Ascending aorta (tissue), 2 donors: Measurements from ENCODE around the gene C10orf90. TPM values are rescaled to one million over a fixed set of nuclear protein-coding genes. Genes with fewer than 3 reads are reported as not detected.
A peak's percentile ranks its signal among the peaks of the same experiment; 100 is the strongest.

Experiments used
- DNase-seq, 2 donors: peaks; one replicate each; pipeline ENCODE4 v3.0.0-alpha.2; 2019; ENCODE audit warnings: low spot score in 2 of 2
- H3K27ac ChIP-seq, 2 donors: fragments of 200-600 bp; sonication (generic); one replicate each; pipeline ENCODE4 v1.5.1; 2016 to 2017; ENCODE audit warnings: mild to moderate bottlenecking in 1 of 2
- H3K27me3 ChIP-seq: fragments of 200-600 bp; sonication (generic); one replicate; pipeline ENCODE4 v1.5.1; 2017
- H3K36me3 ChIP-seq, 2 donors: fragments of 200-600 bp; sonication (generic); one replicate each; pipeline ENCODE4 v1.5.1; 2016
- H3K4me1 ChIP-seq, 2 donors: fragments of 200-600 bp; sonication (generic); one replicate each; pipeline ENCODE4 v1.5.1; 2016 to 2017; ENCODE audit warnings: mild to moderate bottlenecking in 1 of 2
- H3K4me3 ChIP-seq, 2 donors: fragments of 200-600 bp; sonication (generic); one replicate each; pipeline ENCODE4 v1.5.1; 2016 to 2017; ENCODE audit warnings: mild to moderate bottlenecking in 1 of 2
- H3K9me3 ChIP-seq, 2 donors: fragments of 200-600 bp; sonication (generic); one replicate each; pipeline ENCODE4 v1.5.1; 2016
- intact Hi-C: fragments of 100-400 bp; cut with DNase I; formaldehyde crosslinking; loops from one replicate; pipeline ENCODE4 v1.15.1; 2023
- total RNA-seq: library from RNA; depleted of rRNA; stranded (reverse); fragments of >200 nt; gene quantifications from one replicate; pipeline ENCODE4 v1.1.0, GENCODE V29; 2016
- TF ChIP-seq, protein P1 (sequence below), 3 experiments: fragments of 200-600 bp in 2 of 3; fragments of 450-650 bp in 1 of 3; sonication (generic) in 2 of 3; IDR thresholded peaks; one replicate each; pipeline ENCODE4 v1.5.1; 2016 to 2019; ENCODE audit warnings: antibody characterized with exemption in 3 of 3, mild to moderate bottlenecking in 1 of 3, moderate library complexity in 1 of 3

Gene C10orf90
- total RNA-seq, 1 donor from 2014 or later, result not detected

DNA sequence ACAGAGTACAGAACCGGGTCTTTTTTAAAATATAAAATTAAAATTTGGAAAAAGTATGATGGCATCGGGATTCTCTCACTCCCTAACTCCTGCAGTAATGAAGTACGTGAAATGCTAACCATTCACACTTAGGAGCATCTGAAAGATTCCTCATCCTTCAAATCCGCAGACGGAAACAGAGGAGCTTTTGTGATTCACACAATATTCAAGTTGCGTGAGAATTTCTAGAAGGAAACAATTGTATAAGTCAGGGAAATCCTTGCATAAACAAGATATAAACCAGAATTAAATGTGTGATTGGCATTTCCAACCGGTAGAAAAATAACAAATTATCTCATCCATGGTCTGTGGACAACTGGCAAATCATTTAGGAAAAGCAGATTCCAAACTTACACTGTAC is 179.0 kb downstream of the C10orf90 start:
- Histone ChIP-seq H3K9me3 (no peaks in the 10 kb centered on the region), H3K4me3 (no peak overlapping the region), H3K27me3 (no peaks in the 10 kb centered on the region), H3K27ac (no peak overlapping the region), H3K36me3 (no peaks in the 10 kb centered on the region), H3K4me1 (no peaks in the 10 kb centered on the region)
- TF ChIP-seq, protein P1, sequence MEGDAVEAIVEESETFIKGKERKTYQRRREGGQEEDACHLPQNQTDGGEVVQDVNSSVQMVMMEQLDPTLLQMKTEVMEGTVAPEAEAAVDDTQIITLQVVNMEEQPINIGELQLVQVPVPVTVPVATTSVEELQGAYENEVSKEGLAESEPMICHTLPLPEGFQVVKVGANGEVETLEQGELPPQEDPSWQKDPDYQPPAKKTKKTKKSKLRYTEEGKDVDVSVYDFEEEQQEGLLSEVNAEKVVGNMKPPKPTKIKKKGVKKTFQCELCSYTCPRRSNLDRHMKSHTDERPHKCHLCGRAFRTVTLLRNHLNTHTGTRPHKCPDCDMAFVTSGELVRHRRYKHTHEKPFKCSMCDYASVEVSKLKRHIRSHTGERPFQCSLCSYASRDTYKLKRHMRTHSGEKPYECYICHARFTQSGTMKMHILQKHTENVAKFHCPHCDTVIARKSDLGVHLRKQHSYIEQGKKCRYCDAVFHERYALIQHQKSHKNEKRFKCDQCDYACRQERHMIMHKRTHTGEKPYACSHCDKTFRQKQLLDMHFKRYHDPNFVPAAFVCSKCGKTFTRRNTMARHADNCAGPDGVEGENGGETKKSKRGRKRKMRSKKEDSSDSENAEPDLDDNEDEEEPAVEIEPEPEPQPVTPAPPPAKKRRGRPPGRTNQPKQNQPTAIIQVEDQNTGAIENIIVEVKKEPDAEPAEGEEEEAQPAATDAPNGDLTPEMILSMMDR (IDR thresholded peaks at IDR 0.05), result no peak
- no peak for DNase-seq
- intact Hi-C loops, result no loop called here

DNA sequence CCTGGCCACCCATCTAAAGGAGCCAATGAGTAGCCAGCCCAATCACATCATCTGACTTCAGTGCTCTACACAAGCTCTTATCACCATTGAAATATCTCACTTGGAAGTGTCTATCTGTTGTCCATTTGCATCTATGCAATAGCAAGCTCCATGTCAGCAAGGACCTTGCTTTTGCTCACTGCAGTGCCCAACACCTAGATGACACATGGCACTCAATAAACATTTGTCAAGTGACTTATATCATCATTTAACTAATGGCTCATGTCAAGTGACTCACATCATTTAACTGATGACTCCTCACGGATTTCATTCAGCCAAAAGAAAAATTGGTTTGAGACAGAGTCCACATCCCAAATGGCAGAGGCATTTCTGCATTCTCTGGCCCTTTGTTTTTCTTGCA is 189.3 kb downstream of the C10orf90 start:
- H3K4me1 ChIP-seq, result no peaks in the 10 kb centered on the region
- no peaks in the 10 kb centered on the region for H3K27me3 ChIP-seq
- no peak overlapping the region for H3K4me3 ChIP-seq
- DNase-seq, result no peak
- H3K27ac ChIP-seq, result no peak overlapping the region
- intact Hi-C loops, result no loop called here
- H3K36me3 ChIP-seq, result no peaks in the 10 kb centered on the region
- TF ChIP-seq, protein P1 (IDR thresholded peaks at IDR 0.05), result no peak
- H3K9me3 ChIP-seq, result no peaks in the 10 kb centered on the region

DNA sequence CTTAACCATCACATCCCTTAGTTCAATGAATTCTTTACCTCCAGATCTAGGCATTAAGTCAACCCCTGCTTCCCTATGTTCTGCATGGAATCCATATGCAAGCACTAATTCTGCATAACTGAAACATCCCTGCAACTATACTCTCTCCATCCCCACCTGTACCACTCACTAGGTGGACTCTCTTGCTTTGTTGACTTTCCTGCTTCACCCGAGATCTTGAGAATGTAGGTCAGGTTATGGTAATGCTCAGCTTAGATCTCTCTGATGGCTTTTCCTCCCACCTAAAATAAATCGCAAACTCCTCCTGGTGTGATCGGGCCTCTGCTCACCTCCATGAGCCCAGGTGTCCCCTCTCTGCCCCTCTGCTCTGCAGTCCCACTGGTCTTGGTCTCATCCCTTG is 189.8 kb downstream of the C10orf90 start:
- Histone ChIP-seq H3K9me3 (no peaks in the 10 kb centered on the region), H3K4me3 (no peak overlapping the region), H3K36me3 (no peaks in the 10 kb centered on the region), H3K27me3 (no peaks in the 10 kb centered on the region), H3K4me1 (no peaks in the 10 kb centered on the region), H3K27ac (no peak overlapping the region)
- TF ChIP-seq, protein P1 (IDR thresholded peaks at IDR 0.05), result no peak
- intact Hi-C loops, result no loop called here
- no peak for DNase-seq

DNA sequence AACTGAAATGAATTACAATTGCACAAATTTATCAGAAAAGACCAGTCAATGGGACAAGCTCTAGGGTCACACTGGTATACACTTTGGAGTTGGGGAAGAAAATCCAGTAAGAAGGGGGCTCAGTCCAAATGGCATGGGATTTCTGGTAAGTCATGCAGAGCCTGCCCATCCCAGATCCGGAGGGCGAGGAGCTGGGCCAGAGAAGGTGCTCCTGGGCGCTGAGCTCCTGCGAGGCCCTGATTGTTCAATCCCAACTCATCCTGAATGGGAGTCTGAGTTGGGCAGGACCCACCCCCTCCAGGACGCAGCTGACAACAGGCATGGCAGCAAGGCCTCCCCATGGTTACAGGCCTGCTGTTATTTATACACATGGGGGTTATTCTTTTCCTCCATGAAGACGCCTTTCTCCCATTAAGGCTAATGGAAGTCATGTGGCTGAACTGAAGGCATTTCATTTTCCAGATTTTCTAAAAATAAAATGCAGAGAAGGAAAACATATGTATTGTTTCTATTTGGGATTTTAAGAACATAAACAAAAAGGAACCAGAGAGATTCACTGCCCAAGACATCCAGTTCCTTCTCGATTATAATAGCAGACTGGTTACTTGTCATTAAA is 191.1 kb downstream of the C10orf90 start:
- intact Hi-C loops, result no loop called here
- Histone ChIP-seq H3K36me3 (no peaks in the 10 kb centered on the region), H3K27ac (no peak overlapping the region), H3K27me3 (no peaks in the 10 kb centered on the region), H3K4me1 (no peaks in the 10 kb centered on the region), H3K4me3 (no peak overlapping the region), H3K9me3 (no peaks in the 10 kb centered on the region)
- TF ChIP-seq, protein P1 (IDR thresholded peaks at IDR 0.05), result no peak
- no peak for DNase-seq

DNA sequence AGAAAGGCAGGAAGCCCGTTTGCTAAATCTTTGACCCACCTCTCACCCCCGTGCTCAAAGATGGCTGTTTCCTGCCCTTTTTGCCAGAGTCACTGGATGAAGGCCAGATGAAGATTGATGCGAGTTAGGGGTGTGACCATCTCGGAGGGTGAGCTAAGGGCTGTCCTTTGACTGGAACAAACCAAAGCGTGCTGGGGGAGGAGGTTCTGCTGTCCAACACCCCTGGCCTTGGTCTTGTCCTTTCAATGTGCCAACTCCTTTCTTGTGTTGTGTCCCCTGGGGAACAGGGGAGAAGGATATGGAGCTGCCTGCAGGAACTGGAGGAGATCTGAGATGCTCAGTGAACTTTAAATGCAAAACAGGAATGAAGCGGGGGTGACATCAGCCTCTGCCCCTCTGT is 191.9 kb downstream of the C10orf90 start:
- no peaks in the 10 kb centered on the region for H3K9me3 ChIP-seq
- H3K4me3 ChIP-seq, result no peak overlapping the region
- H3K4me1 ChIP-seq, result no peaks in the 10 kb centered on the region
- DNase-seq, result no peak
- no peaks in the 10 kb centered on the region for H3K36me3 ChIP-seq
- H3K27ac ChIP-seq, result no peak overlapping the region
- intact Hi-C loops, result no loop called here
- TF ChIP-seq, protein P1 (IDR thresholded peaks at IDR 0.05), result no peak
- H3K27me3 ChIP-seq, result no peaks in the 10 kb centered on the region

DNA sequence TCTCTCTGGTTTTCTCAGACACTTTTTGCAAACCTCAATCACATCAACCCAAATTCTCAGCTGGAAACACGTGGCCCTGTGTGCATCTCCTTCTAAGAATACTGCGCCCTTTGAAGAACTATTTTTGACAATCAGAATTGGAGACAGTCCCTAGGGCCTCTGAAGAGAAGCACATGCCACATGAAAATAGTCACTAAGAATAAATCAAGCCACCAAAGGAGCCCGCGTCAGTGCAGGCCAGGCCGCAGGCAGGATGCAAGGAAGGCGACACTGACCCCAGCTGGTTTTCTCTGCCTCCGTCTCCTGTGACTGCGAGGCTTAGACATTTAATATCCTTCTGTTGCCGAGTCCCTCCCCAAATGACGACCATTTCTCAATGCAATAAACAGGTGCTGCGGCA is 194.2 kb downstream of the C10orf90 start:
- no peak overlapping the region for H3K27ac ChIP-seq
- no peaks in the 10 kb centered on the region for H3K27me3 ChIP-seq
- intact Hi-C loops, result no loop called here
- no peaks in the 10 kb centered on the region for H3K36me3 ChIP-seq
- no peak overlapping the region for H3K4me3 ChIP-seq
- no peaks in the 10 kb centered on the region for H3K4me1 ChIP-seq
- DNase-seq, result no peak
- no peaks in the 10 kb centered on the region for H3K9me3 ChIP-seq
- TF ChIP-seq, protein P1 (IDR thresholded peaks at IDR 0.05), result peak in 1 of 3 experiments; percentile 7
